ENCODE measurements around the gene NPAS3.

The NPAS3 gene

GRCh38 chr14:33561488-33562175 lies 623.0 kb downstream of the NPAS3 start:
- no peaks in the 10 kb centered on the region for H3K36me3 ChIP-seq (ENCODE audit: control insufficient read depth, low read depth, low read length)
- H3K27ac ChIP-seq (ENCODE audit: low read length): no peak overlapping the region
- peaks cover 18% of the 10 kb centered on the region for H3K4me1 ChIP-seq (ENCODE audit: control insufficient read depth, low read depth, low read length)
- no peak overlapping the region for H3K4me3 ChIP-seq (ENCODE audit: low read length)
- H3K27me3 ChIP-seq (ENCODE audit: control insufficient read depth, insufficient read depth, low read length): no peaks in the 10 kb centered on the region
- H3K9ac ChIP-seq (ENCODE audit: low read length): no peak overlapping the region
- H3K9me3 ChIP-seq (ENCODE audit: control insufficient read depth, low read depth, low read length): no peaks in the 10 kb centered on the region

- peaks cover 24% of the 10 kb centered on the region for H3K4me1 ChIP-seq (ENCODE audit: control insufficient read depth, low read depth, low read length)
- no peaks in the 10 kb centered on the region for H3K9me3 ChIP-seq (ENCODE audit: control insufficient read depth, low read depth, low read length)
- no peaks in the 10 kb centered on the region for H3K36me3 ChIP-seq (ENCODE audit: control insufficient read depth, low read depth, low read length)
- H3K27me3 ChIP-seq (ENCODE audit: control insufficient read depth, insufficient read depth, low read length): no peaks in the 10 kb centered on the region
- H3K4me3 ChIP-seq (ENCODE audit: low read length): no peak overlapping the region
- H3K27ac ChIP-seq (ENCODE audit: low read length): no peak overlapping the region
- no peak overlapping the region for H3K9ac ChIP-seq (ENCODE audit: low read length)
Observed at GRCh38 chr14:33563191-33563900, 624.7 kb downstream of the NPAS3 start.

GRCh38 chr14:33563901-33564197 lies 625.2 kb downstream of the NPAS3 start:
- no peak overlapping the region for H3K4me3 ChIP-seq (ENCODE audit: low read length)
- no peaks in the 10 kb centered on the region for H3K36me3 ChIP-seq (ENCODE audit: control insufficient read depth, low read depth, low read length)
- no peak overlapping the region for H3K27ac ChIP-seq (ENCODE audit: low read length)
- H3K27me3 ChIP-seq (ENCODE audit: control insufficient read depth, insufficient read depth, low read length): no peaks in the 10 kb centered on the region
- peaks cover 24% of the 10 kb centered on the region for H3K4me1 ChIP-seq (ENCODE audit: control insufficient read depth, low read depth, low read length)
- H3K9ac ChIP-seq (ENCODE audit: low read length): no peak overlapping the region
- no peaks in the 10 kb centered on the region for H3K9me3 ChIP-seq (ENCODE audit: control insufficient read depth, low read depth, low read length)

GRCh38 chr14:33564774-33565630 lies 626.3 kb downstream of the NPAS3 start:
- no peaks in the 10 kb centered on the region for H3K36me3 ChIP-seq (ENCODE audit: control insufficient read depth, low read depth, low read length)
- H3K4me3 ChIP-seq (ENCODE audit: low read length): no peak overlapping the region
- H3K27ac ChIP-seq (ENCODE audit: low read length): no peak overlapping the region
- no peaks in the 10 kb centered on the region for H3K27me3 ChIP-seq (ENCODE audit: control insufficient read depth, insufficient read depth, low read length)
- H3K9me3 ChIP-seq (ENCODE audit: control insufficient read depth, low read depth, low read length): no peaks in the 10 kb centered on the region
- H3K9ac ChIP-seq (ENCODE audit: low read length): no peak overlapping the region
- peaks cover 30% of the 10 kb centered on the region for H3K4me1 ChIP-seq (ENCODE audit: control insufficient read depth, low read depth, low read length)

GRCh38 chr14:33566082-33566481 lies 627.4 kb downstream of the NPAS3 start:
- Histone ChIP-seq H3K9me3 (ENCODE audit: control insufficient read depth, low read depth, low read length) (no peaks in the 10 kb centered on the region), H3K4me1 (ENCODE audit: control insufficient read depth, low read depth, low read length) (peaks cover 33% of the 10 kb centered on the region), H3K27ac (ENCODE audit: low read length) (no peak overlapping the region), H3K36me3 (ENCODE audit: control insufficient read depth, low read depth, low read length) (no peaks in the 10 kb centered on the region), H3K4me3 (ENCODE audit: low read length) (no peak overlapping the region), H3K9ac (ENCODE audit: low read length) (no peak overlapping the region), H3K27me3 (ENCODE audit: control insufficient read depth, insufficient read depth, low read length) (no peaks in the 10 kb centered on the region)

- peaks cover 28% of the 10 kb centered on the region for H3K4me1 ChIP-seq (ENCODE audit: control insufficient read depth, low read depth, low read length)
- H3K9ac ChIP-seq (ENCODE audit: low read length): no peak overlapping the region
Observed at GRCh38 chr14:33567023-33567728, 628.5 kb downstream of the NPAS3 start.

GRCh38 chr14:33567731-33568130 lies 629.1 kb downstream of the NPAS3 start:
- H3K4me3 ChIP-seq (ENCODE audit: low read length): no peak overlapping the region

More at GRCh38 chr14:33567023-33567728, 628.5 kb downstream of the NPAS3 start:
- no peaks in the 10 kb centered on the region for H3K27me3 ChIP-seq (ENCODE audit: control insufficient read depth, insufficient read depth, low read length)
- H3K4me3 ChIP-seq (ENCODE audit: low read length): no peak overlapping the region
- no peaks in the 10 kb centered on the region for H3K36me3 ChIP-seq (ENCODE audit: control insufficient read depth, low read depth, low read length)
- H3K27ac ChIP-seq (ENCODE audit: low read length): no peak overlapping the region
- no peaks in the 10 kb centered on the region for H3K9me3 ChIP-seq (ENCODE audit: control insufficient read depth, low read depth, low read length)

GRCh38 chr14:33568935-33569579 lies 630.4 kb downstream of the NPAS3 start:
- no peak overlapping the region for H3K4me3 ChIP-seq (ENCODE audit: low read length)
- H3K27ac ChIP-seq (ENCODE audit: low read length): no peak overlapping the region
- H3K9ac ChIP-seq (ENCODE audit: low read length): no peak overlapping the region
- H3K36me3 ChIP-seq (ENCODE audit: control insufficient read depth, low read depth, low read length): no peaks in the 10 kb centered on the region
- no peaks in the 10 kb centered on the region for H3K27me3 ChIP-seq (ENCODE audit: control insufficient read depth, insufficient read depth, low read length)
- no peaks in the 10 kb centered on the region for H3K9me3 ChIP-seq (ENCODE audit: control insufficient read depth, low read depth, low read length)
- peaks cover 28% of the 10 kb centered on the region for H3K4me1 ChIP-seq (ENCODE audit: control insufficient read depth, low read depth, low read length)

More at GRCh38 chr14:33567731-33568130, 629.1 kb downstream of the NPAS3 start:
- no peak overlapping the region for H3K9ac ChIP-seq (ENCODE audit: low read length)
- H3K9me3 ChIP-seq (ENCODE audit: control insufficient read depth, low read depth, low read length): no peaks in the 10 kb centered on the region
- no peaks in the 10 kb centered on the region for H3K36me3 ChIP-seq (ENCODE audit: control insufficient read depth, low read depth, low read length)
- H3K4me1 ChIP-seq (ENCODE audit: control insufficient read depth, low read depth, low read length): peaks cover 28% of the 10 kb centered on the region
- H3K27ac ChIP-seq (ENCODE audit: low read length): no peak overlapping the region
- no peaks in the 10 kb centered on the region for H3K27me3 ChIP-seq (ENCODE audit: control insufficient read depth, insufficient read depth, low read length)

GRCh38 chr14:33569821-33570687 lies 631.4 kb downstream of the NPAS3 start:
- Histone ChIP-seq H3K9me3 (ENCODE audit: control insufficient read depth, low read depth, low read length) (no peaks in the 10 kb centered on the region), H3K27me3 (ENCODE audit: control insufficient read depth, insufficient read depth, low read length) (no peaks in the 10 kb centered on the region), H3K9ac (ENCODE audit: low read length) (no peak overlapping the region), H3K36me3 (ENCODE audit: control insufficient read depth, low read depth, low read length) (no peaks in the 10 kb centered on the region), H3K4me1 (ENCODE audit: control insufficient read depth, low read depth, low read length) (peaks cover 19% of the 10 kb centered on the region), H3K27ac (ENCODE audit: low read length) (no peak overlapping the region), H3K4me3 (ENCODE audit: low read length) (no peak overlapping the region)

GRCh38 chr14:33570694-33571310 lies 632.1 kb downstream of the NPAS3 start:
- Histone ChIP-seq H3K4me3 (ENCODE audit: low read length) (no peak overlapping the region), H3K9me3 (ENCODE audit: control insufficient read depth, low read depth, low read length) (no peaks in the 10 kb centered on the region), H3K4me1 (ENCODE audit: control insufficient read depth, low read depth, low read length) (peaks cover 15% of the 10 kb centered on the region), H3K27me3 (ENCODE audit: control insufficient read depth, insufficient read depth, low read length) (no peaks in the 10 kb centered on the region), H3K27ac (ENCODE audit: low read length) (no peak overlapping the region), H3K36me3 (ENCODE audit: control insufficient read depth, low read depth, low read length) (no peaks in the 10 kb centered on the region), H3K9ac (ENCODE audit: low read length) (no peak overlapping the region)

Data from iPS-18a (cell line).